Common myeloid progenitor, CD34-positive (primary cell): ENCODE results near the gene HOXC11.

Experiments
- CTCF ChIA-PET: fragments of 350-600 bp; sonication (Branson Sonifier 250); formaldehyde crosslinking; loops from one replicate; lab custom pipeline; 2021; ENCODE audit warnings: antibody characterized with exemption; lab: Charles Lee
- POLR2A ChIA-PET: fragments of 350-600 bp; sonication (Branson Sonifier 250); formaldehyde crosslinking; loops from one replicate; lab custom pipeline; 2021; ENCODE audit warnings: antibody characterized with exemption; lab: Charles Lee
- DNase-seq, 3 donors: peaks; one replicate each; pipeline versions ENCODE4 v3.0.0 to v3.0.0-alpha.2; 2013
- H3K27ac ChIP-seq, 2 experiments: 1 replicate in 1 of 2; 2 replicates in 1 of 2; pipeline ENCODE4 v1.7.0; 2013; ENCODE audit warnings: inconsistent platforms in 2 of 2, low read length in 2 of 2, mild to moderate bottlenecking in 2 of 2, low read depth in 1 of 2, moderate library complexity in 1 of 2; ENCODE audit not compliant: severe bottlenecking in 2 of 2, insufficient read depth in 1 of 2, poor library complexity in 1 of 2
- H3K27me3 ChIP-seq, 5 experiments: replicated peaks in 2 of 5; 1 replicate in 3 of 5; 2 replicates in 2 of 5; pipeline versions ENCODE4 v1.6.1 to v1.7.0; 2013; ENCODE audit warnings: low read length in 4 of 5, mild to moderate bottlenecking in 2 of 5, moderate library complexity in 2 of 5, inconsistent platforms in 1 of 5; ENCODE audit not compliant: insufficient read depth in 5 of 5, control insufficient read depth in 4 of 5
- H3K36me3 ChIP-seq, 4 experiments: 1 replicate in 2 of 4; 2 replicates in 2 of 4; pipeline versions ENCODE4 v1.6.1 to v1.7.0; 2013; ENCODE audit warnings: low read length in 3 of 4, control low read depth in 1 of 4, mild to moderate bottlenecking in 1 of 4; ENCODE audit not compliant: control insufficient read depth in 4 of 4, insufficient read depth in 4 of 4
- H3K4me1 ChIP-seq, 4 experiments: 1 replicate in 3 of 4; 2 replicates in 1 of 4; pipeline versions ENCODE4 v1.6.1 to v1.7.1; 2013; ENCODE audit warnings: low read length in 3 of 4, mild to moderate bottlenecking in 3 of 4, control low read depth in 1 of 4, inconsistent platforms in 1 of 4, moderate library complexity in 1 of 4; ENCODE audit not compliant: control insufficient read depth in 4 of 4, insufficient read depth in 4 of 4; ENCODE audit errors: control extremely low read depth in 1 of 4
- H3K4me3 ChIP-seq, 7 experiments: 1 replicate in 4 of 7; 2 replicates in 3 of 7; pipeline versions ENCODE4 v1.5.1 to v1.7.0; 2013; ENCODE audit warnings: mild to moderate bottlenecking in 7 of 7, low read length in 6 of 7, moderate library complexity in 6 of 7, inconsistent platforms in 2 of 7, low read depth in 2 of 7, control low read depth in 1 of 7; ENCODE audit not compliant: insufficient read depth in 4 of 7, control insufficient read depth in 1 of 7; ENCODE audit errors: extremely low read depth in 1 of 7
- H3K9me3 ChIP-seq, 5 experiments: 1 replicate in 4 of 5; 2 replicates in 1 of 5; pipeline versions ENCODE4 v1.6.1 to v1.7.1; 2013; ENCODE audit warnings: low read length in 4 of 5, mild to moderate bottlenecking in 2 of 5, inconsistent platforms in 1 of 5, low read depth in 1 of 5, moderate library complexity in 1 of 5; ENCODE audit not compliant: control insufficient read depth in 4 of 5, insufficient read depth in 2 of 5; ENCODE audit errors: control extremely low read depth in 1 of 5
- WGBS: methylation state at CpG from one replicate; pipeline ENCODE4 v1.1.5; 2013; ENCODE audit not compliant: insufficient coverage; 5-methylcytosine and 5-hydroxymethylcytosine counted together

Gene HOXC11

DNA sequence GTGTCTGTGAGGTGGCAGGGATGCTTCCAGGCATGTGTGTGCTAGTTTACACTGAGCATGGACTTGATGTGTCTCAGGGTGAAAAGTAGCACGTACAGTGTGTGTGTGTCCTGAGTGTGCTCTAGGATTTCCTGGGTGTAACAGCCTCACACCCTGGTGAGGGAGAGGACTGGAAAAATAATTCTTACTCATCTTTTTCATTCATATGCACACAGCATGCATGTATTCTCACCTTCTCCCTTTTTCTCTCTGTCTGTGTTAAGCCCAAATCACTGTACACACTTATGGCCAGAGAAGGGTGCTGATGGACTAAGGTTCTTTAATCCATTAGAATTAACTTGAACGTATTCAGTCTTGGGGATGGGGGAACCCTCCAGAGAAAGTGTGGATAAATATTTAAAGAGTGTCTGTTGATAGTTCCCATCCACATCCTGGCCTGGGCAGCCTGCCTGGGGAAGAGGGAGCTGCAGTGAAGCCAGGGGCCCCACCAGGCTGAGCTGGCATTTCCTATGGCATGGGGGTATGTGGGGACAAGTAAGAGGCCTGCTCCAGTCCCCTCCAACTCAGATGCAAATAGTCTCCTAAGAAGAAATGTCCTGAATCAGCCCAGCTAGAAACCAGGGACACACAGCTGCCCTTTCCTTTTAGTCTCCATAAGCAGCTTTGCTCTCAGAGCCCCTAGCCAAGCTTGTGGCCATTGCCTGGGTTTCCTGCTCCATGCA, 34.8 kb downstream of the HOXC11 start:
- POLR2A ChIA-PET = interaction anchor here (1.2 kb wide), 1 partner anchor 200 kb away, joined by 3 read pairs; no protein-coding TSS in a partner anchor
- H3K9me3 ChIP-seq = no peaks in the 10 kb centered on the region
- H3K4me1 ChIP-seq = peaks cover 0 to 13% (median 8%) of the 10 kb centered on the region in 4 experiments
- H3K36me3 ChIP-seq = no peaks in the 10 kb centered on the region
- no peak overlapping the region for H3K4me3 ChIP-seq
- no CpG with 5 or more reads among the region's 2 CpGs for WGBS
- H3K27ac ChIP-seq = no peak overlapping the region
- H3K27me3 ChIP-seq = peaks cover 14 to 98% (median 69%) of the 10 kb centered on the region in 5 experiments
- DNase-seq = no peak
- CTCF ChIA-PET = interaction anchor here (0.7 to 6.7 kb wide), 14 partner anchors 8 to 207 kb away, joined by 3 to 101 read pairs (median 6); partner anchors contain the start of genes HOXC10 and HOXC5

GRCh38 chr12:54008260-54008552, 35.3 kb downstream of the HOXC11 start:
- Histone ChIP-seq H3K4me3 (no peak overlapping the region), H3K36me3 (no peaks in the 10 kb centered on the region), H3K27ac (no peak overlapping the region), H3K27me3 (peaks cover 14 to 98% (median 69%) of the 10 kb centered on the region in 5 experiments), H3K9me3 (no peaks in the 10 kb centered on the region), H3K4me1 (peaks cover 0 to 13% (median 8%) of the 10 kb centered on the region in 4 experiments)
- DNase-seq = no peak
- 33% methylated on average over 1 of the region's 2 CpGs for WGBS
- POLR2A ChIA-PET = no interaction called here
- CTCF ChIA-PET = interaction anchor here (0.9 to 6.7 kb wide), 8 partner anchors 15 to 207 kb away, joined by 3 to 101 read pairs (median 10); partner anchors contain the start of gene HOXC5

DNA sequence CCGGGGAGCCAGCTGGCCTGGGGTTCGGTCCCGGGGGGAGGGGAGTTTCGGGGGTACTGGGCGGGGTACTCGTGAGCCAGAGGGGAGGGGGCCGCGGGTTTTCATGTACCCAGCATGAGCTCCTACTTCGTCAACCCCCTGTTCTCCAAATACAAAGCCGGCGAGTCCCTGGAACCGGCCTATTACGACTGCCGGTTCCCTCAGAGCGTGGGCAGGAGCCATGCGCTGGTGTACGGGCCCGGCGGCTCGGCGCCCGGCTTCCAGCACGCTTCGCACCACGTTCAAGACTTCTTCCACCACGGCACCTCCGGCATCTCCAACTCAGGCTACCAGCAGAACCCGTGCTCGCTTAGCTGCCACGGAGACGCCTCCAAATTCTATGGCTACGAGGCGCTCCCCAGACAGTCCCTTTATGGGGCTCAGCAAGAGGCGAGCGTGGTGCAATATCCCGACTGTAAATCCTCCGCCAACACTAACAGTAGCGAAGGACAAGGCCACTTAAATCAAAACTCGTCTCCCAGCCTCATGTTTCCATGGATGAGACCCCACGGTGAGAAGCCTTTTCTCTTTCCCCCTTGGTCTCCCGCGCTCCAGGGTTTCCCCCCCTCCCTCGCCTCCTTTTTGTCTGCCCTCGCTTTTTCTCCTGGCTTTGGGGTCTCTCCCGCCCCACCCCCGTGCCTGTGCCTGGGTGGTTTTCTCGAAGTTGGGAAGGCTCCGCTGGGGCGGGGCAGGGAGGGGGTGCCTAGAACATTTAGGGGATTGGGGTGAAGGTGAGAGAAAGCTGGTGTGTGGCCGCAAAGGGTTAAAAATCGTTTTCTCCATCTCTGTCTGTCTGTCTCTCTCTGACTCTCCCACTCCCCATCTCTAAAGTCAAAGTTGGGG, 36.5 kb downstream of the HOXC11 start:
- H3K9me3 ChIP-seq = no peaks in the 10 kb centered on the region
- ChIA-PET POLR2A (interaction anchor here (0.6 kb wide), 1 partner anchor 14 kb away, joined by 3 read pairs; no protein-coding TSS in a partner anchor), CTCF (interaction anchor here (0.6 to 6.3 kb wide), 12 partner anchors 16 to 209 kb away, joined by 3 to 59 read pairs (median 6); partner anchors contain the start of gene HOXC5)
- H3K27ac ChIP-seq = no peak overlapping the region
- peaks cover 0 to 15% (median 9%) of the 10 kb centered on the region in 4 experiments for H3K4me1 ChIP-seq
- no peaks in the 10 kb centered on the region for H3K36me3 ChIP-seq
- 4% methylated on average over 27 of the region's 51 CpGs for WGBS
- peaks cover 14 to 98% (median 67%) of the 10 kb centered on the region in 5 experiments for H3K27me3 ChIP-seq
- peak in 2 of 3 donors; percentile 44 to 49 for DNase-seq
- H3K4me3 ChIP-seq = no peak overlapping the region

- peaks cover 14 to 98% (median 67%) of the 10 kb centered on the region in 5 experiments for H3K27me3 ChIP-seq
- ChIA-PET POLR2A (no interaction called here), CTCF (interaction anchor here (1.2 to 1.4 kb wide), 3 partner anchors 16 to 190 kb away, joined by 4 to 6 read pairs (median 4); no protein-coding TSS in a partner anchor)
- DNase-seq = no peak
- H3K36me3 ChIP-seq = no peaks in the 10 kb centered on the region
- 17% methylated on average over 8 of the region's 10 CpGs for WGBS
- no peak overlapping the region for H3K4me3 ChIP-seq
- H3K27ac ChIP-seq = no peak overlapping the region
- no peaks in the 10 kb centered on the region for H3K9me3 ChIP-seq
- peaks cover 0 to 16% (median 9%) of the 10 kb centered on the region in 4 experiments for H3K4me1 ChIP-seq
Measured at GRCh38 chr12:54010053-54010971, 37.4 kb downstream of the HOXC11 start.

- 6% methylated on average over 10 of the region's 17 CpGs for WGBS
- ChIA-PET POLR2A (no interaction called here), CTCF (interaction anchor here (1.3 to 1.4 kb wide), 2 partner anchors 15 to 189 kb away, joined by 4 to 6 read pairs; no protein-coding TSS in a partner anchor)
- Histone ChIP-seq H3K36me3 (no peaks in the 10 kb centered on the region), H3K4me3 (no peak overlapping the region), H3K9me3 (no peaks in the 10 kb centered on the region), H3K27ac (no peak overlapping the region), H3K27me3 (peaks cover 15 to 98% (median 70%) of the 10 kb centered on the region in 5 experiments), H3K4me1 (peaks cover 0 to 12% (median 7%) of the 10 kb centered on the region in 4 experiments)
- no peak for DNase-seq
Measured at GRCh38 chr12:54010972-54011664, 38.2 kb downstream of the HOXC11 start.
